GM21367 (cell line): Measurements from ENCODE around the gene KANK2.

Experiments used
- ATAC-seq: cut with Tn5 transposase; IDR thresholded peaks from one replicate; pipeline ENCODE4 v1.9.1; 2021; ENCODE audit not compliant: unreplicated experiment

Gene KANK2

DNA sequence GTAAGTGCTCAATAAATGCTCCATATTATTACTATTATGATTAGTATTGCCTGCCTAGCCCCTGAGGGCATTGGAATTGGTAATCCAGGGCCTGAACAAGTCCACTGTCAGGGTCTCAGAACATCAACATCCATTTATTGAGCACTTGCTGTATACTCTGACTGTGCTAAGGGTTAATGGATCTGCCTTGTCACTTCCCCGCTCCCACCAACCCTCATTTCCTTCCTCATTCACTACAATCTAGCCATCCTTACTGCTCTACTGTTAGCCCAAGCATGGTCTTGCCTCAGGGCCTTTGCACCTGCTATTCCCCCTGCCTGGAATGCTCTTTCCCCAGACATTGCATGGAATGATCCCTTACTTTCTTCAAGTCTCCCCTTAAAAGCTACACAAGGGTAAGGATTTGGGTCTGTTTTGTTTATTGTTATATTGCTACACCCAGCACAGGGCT lies 29.4 kb upstream of the KANK2 start:
- ATAC-seq, result no peak

- ATAC-seq, result no peak
These were observed 28.5 kb upstream of the KANK2 start for GRCh38 chr19:11225815-11226214.

GRCh38 chr19:11225172-11225571 lies 27.8 kb upstream of the KANK2 start:
- no peak for ATAC-seq

- no peak for ATAC-seq
These were observed 27.1 kb upstream of the KANK2 start for GRCh38 chr19:11224429-11224828.

DNA sequence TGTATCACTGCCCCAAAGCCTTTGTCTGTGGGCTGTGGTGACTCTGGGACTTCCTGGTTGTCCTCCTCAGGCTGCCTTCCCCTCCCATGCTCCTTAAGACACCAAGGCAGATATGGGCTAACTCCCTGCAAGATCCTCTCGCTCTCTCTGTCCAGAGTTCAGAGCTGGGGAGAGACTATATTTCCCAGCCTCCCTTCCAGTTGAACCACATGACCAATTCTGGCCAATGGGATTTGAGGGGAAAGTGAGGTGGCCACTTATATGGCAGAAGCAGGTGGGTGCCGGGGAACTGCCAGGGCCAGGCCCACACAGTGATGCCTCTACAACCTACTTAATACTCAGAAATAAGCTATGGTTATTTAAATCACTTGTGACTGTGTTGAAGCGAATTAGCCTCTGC lies 25.9 kb upstream of the KANK2 start:
- ATAC-seq, result no peak

DNA sequence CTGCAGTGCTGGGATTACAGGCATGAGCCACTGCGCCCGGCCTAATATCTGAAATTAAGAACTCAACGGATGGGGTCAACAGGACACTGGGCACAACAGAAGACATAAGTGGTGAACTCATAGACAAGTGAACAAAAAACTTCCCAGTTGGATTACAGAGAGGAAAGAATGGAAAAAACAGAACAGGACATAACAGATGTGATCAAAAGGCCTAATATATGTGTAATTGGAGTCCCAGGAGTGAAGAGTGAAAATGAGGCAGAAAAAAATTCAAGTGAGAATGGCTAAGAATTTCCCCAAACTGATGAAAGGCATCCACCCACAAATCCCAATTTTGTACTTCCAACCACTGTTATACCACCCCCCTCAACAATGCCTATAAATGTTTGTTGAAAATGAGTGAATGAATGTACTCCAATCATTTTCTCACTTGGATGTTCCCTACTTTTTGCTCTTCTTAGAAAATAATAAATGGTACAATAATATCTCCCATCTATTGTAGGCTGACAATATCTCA lies 23.8 kb upstream of the KANK2 start:
- ATAC-seq, result no peak

DNA sequence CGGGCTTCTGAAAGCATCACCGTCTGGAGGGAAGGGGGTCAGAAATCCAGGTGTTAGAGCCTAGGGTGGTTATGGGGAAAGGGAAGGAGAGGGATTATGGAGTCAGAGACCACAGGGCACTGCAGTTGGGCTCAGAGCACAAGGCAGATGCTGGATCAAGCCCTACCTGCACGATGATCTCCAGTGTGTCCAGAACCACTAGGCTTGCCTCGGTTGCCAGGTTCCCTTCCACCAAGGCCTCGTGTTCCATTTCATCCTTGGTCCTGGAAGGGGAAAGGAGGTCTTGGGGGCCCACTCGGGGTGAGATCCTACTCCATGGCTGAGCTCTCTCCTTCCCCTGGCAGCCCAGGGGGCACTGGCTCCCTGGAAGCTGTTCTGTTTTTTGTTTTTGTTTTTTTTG lies 17.0 kb upstream of the KANK2 start:
- no peak for ATAC-seq

DNA sequence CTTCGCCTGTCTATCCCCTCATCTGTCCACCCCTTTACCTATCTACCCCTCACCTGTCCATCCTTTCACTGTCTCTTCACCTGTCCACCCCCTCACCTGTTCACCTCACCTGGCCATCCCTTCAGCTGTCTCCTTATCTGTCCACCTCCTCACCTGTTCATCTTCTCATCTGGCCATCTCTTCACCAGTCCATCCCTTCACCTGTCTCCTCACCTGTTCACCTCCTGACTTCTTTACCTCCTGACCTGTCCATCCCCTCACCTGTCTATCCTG lies 13.2 kb upstream of the KANK2 start:
- no peak for ATAC-seq

DNA sequence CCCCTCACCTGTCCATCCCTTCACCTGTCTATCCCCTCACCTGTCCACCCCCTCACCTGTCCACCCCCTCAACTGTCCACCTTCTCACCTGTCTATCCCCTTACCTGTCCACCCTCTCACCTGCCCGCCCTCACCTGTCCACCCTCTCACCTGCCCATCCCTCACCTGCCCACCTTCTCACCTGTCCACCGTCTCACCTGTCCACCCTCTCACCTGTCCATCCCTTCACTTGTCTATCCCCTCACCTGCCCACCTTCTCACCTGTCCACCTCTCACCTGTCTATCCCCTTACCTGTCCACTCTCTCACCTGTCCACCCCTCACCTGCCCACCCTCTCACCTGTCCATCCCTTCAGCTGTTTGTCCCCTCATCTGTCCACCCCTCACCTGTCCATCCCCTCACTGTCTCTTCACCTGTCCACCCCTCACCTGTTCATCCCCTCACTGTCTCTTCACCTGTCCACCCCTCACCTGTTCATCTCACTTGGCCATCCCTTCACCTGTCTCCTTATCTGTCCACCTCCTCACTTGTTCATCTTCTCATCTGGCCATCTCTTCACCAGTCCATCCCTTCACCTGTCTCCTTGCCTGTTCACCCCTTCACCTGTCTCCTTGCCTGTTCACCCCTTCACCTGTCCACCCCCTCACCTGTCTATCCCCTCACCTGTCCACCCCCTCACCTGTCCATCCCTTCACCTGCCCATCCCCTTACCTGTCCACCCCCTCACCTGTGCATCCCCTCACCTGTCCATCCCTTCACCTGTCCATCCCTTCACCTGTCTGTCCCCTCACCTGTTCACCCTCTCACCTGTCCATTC lies 12.7 kb upstream of the KANK2 start:
- ATAC-seq, result no peak

- no peak for ATAC-seq
These were observed 11.5 kb upstream of the KANK2 start for GRCh38 chr19:11208561-11209471.

GRCh38 chr19:11205939-11206570 lies 8.7 kb upstream of the KANK2 start:
- ATAC-seq, result no peak

DNA sequence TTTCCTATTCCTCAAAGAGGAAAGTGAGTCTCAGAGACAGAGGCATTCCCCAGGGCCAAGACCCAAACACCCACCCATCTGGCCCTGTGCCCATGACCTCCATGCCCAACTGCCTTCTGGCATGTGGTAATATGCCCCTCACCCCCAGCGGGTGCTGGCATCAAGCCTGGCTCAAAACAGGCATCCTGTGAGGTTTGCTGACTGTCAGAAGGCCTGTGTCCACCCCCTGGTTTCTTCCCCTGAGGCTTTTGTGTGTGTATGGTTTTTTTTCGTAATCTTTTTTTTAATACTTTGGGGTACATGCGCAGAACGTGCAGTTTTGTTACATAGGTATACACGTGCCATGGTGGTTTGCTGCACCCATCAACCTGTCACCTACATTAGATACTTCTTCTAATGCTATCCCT lies 7.6 kb upstream of the KANK2 start:
- no peak for ATAC-seq

GRCh38 chr19:11204076-11204602 lies 6.8 kb upstream of the KANK2 start:
- no peak for ATAC-seq

DNA sequence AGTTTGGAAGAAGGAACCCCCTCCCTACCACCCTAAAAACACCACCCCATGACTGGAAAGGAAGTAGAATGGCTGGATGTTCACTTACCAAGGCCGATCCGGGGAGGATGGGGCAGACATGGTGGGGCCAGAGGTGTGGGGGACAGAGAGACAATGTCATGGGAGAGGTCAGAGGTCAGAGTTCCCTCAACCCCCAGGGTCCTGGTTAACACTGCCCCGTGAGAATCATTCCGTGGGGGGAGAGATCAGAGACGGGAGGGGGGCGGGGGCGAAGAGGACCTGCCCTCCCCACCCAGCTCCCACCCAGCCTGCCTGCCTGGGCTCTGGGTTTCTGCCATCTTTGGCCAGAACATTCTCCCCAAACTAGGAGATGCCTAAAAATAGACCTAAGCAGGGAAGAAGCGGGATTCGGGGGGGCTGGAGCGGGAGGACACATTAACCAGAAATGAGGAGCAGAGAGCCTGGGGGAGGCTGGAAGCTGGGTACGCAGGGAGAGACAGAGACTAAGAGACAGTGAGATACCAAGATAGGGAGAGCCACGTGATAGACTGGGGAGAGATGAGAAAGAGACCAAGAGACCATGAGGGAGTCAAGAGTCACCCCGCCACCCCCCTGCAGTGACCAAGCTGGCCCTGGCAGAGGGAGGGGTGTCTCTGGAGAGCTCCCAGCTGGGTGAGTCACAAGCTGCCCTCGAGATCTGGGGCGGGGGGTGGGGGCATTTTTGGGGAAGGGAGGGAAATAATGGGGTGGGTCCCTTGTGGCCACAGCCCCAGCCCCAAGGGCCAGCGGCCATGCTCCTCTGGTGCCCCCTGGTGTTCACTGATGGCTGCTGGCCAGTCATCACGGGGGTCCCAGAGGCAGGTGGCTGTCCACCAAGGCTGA lies 6.1 kb upstream of the KANK2 start:
- no peak for ATAC-seq

DNA sequence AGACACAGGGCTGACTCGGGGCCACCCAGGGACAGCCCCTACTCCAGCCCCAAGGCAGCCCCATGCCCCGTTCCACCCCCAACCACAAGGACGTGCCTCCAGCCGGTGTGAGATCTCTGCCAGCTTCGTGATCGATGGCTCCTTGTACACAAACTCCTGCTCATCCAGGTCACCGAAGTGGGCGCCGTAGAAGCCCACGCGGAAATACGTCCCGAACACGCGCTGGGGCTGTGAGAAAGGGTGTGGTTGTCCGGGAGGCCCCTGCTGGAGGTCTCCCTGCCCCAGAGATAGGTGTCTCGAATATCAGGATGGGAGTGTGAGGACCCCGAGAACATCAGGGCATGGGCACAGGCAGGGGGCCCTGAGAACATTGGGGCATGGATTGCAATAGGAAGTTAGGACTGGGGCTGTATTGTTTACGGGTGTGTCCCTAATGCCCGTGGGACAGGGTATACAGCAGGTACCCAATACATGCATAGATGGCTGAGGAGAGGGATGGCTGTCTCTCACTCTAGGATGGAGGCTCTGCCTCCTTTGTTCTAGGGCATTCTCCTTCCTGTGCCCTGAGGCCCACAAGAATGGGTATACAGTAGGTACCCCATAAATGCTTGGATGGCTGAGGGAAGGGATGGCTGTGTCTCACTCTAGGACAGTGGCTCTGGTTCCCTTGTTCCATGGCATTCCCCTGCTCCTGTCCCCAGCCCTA lies 5.3 kb upstream of the KANK2 start:
- no peak for ATAC-seq

DNA sequence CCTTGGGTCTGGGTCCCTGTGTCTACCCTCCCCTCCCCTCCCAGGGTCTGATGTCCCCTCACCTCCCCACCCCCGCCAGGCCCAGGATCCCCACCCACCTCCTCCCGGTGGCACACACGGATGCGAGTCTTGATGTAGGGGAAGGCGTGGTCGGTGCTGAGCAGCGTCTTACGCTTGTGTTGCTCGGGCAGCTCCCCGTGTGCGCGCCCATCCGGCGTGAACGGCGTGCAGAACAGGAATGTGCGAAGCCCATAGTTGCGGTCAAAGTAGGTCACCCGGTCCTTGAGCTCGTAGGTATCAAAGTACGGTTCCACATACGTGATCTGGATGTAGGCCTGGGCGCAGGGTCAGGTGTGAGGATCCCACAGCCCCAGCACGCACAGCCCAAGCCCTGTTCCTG lies 4.4 kb upstream of the KANK2 start:
- no peak for ATAC-seq

GRCh38 chr19:11200931-11201330 lies 3.6 kb upstream of the KANK2 start:
- ATAC-seq, result no peak

DNA sequence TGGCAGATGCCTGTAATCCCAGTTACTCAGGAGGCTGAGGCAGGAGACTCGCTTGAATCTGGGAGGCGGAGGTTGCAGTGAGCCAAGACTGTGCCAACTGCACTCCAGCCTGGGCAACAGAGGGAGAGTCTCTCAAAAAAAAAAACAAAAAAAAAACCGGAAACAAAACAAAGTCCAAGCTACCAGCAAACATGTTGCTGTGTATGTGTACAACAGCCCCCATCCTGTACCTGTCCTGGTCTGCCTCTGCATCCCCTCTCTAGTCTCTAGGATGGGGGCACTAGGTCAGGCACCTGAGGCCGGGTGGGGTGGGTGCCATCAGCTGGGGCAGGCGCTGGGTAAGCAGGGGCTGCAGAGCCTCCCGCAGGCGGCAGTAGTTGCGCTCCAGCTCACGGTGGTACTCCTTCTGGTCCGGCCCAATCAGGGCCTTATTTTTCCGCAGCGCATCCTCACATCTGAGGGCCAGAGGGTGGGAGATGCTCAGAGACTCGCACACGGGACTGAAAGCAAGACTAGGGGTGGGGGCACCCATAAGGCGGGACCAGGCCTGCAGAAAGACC lies 2.8 kb upstream of the KANK2 start:
- no peak for ATAC-seq

GRCh38 chr19:11199517-11199916 lies 2.2 kb upstream of the KANK2 start:
- ATAC-seq, result no peak
